ENCODE data around the gene MEI1.

DNA sequence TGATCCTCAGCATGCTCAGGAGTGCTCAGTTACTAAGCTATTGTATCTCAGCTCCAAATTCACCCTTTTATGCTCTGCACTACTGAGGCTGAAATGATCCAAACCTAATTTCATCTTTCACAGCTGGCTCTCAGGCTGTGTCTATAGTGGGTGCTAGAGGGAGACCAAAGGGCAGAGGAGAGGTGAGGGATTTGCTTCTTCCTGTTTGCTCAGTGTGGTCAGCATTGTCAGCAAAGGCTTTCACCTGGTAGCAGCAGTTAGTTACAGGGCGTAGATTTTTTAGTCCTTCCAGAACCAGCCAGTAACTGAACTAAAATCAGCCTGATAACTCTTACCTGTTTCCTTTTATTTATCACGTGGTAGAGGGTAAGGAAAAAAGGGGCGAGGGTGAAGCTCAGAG, 45.0 kb upstream of the MEI1 start:
- TF ChIP-seq, protein P1, sequence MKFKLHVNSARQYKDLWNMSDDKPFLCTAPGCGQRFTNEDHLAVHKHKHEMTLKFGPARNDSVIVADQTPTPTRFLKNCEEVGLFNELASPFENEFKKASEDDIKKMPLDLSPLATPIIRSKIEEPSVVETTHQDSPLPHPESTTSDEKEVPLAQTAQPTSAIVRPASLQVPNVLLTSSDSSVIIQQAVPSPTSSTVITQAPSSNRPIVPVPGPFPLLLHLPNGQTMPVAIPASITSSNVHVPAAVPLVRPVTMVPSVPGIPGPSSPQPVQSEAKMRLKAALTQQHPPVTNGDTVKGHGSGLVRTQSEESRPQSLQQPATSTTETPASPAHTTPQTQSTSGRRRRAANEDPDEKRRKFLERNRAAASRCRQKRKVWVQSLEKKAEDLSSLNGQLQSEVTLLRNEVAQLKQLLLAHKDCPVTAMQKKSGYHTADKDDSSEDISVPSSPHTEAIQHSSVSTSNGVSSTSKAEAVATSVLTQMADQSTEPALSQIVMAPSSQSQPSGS (CRISPR knock-in tag; IDR thresholded peaks at IDR 0.05; ENCODE audit: borderline replicate concordance, low read depth), result no peak
- TF ChIP-seq NR3C1 (CRISPR knock-in tag; conservative IDR thresholded peaks at IDR 0.05; ENCODE audit: low read depth), result no peak
- TF ChIP-seq ZNF317 (CRISPR knock-in tag; IDR thresholded peaks at IDR 0.05; ENCODE audit: borderline replicate concordance, low read depth), result no peak
- no peak for TF ChIP-seq FOXJ3 (CRISPR knock-in tag; IDR thresholded peaks at IDR 0.05; ENCODE audit: borderline replicate concordance)
- TF ChIP-seq, protein P2, sequence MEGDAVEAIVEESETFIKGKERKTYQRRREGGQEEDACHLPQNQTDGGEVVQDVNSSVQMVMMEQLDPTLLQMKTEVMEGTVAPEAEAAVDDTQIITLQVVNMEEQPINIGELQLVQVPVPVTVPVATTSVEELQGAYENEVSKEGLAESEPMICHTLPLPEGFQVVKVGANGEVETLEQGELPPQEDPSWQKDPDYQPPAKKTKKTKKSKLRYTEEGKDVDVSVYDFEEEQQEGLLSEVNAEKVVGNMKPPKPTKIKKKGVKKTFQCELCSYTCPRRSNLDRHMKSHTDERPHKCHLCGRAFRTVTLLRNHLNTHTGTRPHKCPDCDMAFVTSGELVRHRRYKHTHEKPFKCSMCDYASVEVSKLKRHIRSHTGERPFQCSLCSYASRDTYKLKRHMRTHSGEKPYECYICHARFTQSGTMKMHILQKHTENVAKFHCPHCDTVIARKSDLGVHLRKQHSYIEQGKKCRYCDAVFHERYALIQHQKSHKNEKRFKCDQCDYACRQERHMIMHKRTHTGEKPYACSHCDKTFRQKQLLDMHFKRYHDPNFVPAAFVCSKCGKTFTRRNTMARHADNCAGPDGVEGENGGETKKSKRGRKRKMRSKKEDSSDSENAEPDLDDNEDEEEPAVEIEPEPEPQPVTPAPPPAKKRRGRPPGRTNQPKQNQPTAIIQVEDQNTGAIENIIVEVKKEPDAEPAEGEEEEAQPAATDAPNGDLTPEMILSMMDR (IDR thresholded peaks at IDR 0.05), result no peak
- TF ChIP-seq, protein P3, sequence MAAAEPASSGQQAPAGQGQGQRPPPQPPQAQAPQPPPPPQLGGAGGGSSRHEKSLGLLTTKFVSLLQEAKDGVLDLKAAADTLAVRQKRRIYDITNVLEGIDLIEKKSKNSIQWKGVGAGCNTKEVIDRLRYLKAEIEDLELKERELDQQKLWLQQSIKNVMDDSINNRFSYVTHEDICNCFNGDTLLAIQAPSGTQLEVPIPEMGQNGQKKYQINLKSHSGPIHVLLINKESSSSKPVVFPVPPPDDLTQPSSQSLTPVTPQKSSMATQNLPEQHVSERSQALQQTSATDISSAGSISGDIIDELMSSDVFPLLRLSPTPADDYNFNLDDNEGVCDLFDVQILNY (CRISPR knock-in tag; IDR thresholded peaks at IDR 0.05), result no peak
- no peak for TF ChIP-seq CREB1 (CRISPR knock-in tag; IDR thresholded peaks at IDR 0.05)
- TF ChIP-seq ETV6 (CRISPR knock-in tag; IDR thresholded peaks at IDR 0.05), result no peak
- TF ChIP-seq, protein P4, sequence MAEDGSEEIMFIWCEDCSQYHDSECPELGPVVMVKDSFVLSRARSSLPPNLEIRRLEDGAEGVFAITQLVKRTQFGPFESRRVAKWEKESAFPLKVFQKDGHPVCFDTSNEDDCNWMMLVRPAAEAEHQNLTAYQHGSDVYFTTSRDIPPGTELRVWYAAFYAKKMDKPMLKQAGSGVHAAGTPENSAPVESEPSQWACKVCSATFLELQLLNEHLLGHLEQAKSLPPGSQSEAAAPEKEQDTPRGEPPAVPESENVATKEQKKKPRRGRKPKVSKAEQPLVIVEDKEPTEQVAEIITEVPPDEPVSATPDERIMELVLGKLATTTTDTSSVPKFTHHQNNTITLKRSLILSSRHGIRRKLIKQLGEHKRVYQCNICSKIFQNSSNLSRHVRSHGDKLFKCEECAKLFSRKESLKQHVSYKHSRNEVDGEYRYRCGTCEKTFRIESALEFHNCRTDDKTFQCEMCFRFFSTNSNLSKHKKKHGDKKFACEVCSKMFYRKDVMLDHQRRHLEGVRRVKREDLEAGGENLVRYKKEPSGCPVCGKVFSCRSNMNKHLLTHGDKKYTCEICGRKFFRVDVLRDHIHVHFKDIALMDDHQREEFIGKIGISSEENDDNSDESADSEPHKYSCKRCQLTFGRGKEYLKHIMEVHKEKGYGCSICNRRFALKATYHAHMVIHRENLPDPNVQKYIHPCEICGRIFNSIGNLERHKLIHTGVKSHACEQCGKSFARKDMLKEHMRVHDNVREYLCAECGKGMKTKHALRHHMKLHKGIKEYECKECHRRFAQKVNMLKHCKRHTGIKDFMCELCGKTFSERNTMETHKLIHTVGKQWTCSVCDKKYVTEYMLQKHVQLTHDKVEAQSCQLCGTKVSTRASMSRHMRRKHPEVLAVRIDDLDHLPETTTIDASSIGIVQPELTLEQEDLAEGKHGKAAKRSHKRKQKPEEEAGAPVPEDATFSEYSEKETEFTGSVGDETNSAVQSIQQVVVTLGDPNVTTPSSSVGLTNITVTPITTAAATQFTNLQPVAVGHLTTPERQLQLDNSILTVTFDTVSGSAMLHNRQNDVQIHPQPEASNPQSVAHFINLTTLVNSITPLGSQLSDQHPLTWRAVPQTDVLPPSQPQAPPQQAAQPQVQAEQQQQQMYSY (CRISPR knock-in tag; IDR thresholded peaks at IDR 0.05), result no peak
- TF ChIP-seq, protein P5, sequence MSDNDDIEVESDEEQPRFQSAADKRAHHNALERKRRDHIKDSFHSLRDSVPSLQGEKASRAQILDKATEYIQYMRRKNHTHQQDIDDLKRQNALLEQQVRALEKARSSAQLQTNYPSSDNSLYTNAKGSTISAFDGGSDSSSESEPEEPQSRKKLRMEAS (CRISPR knock-in tag; IDR thresholded peaks at IDR 0.05), result no peak

All from WTC11 (cell line).